Neural cell (in vitro differentiated cells): ENCODE results near the gene TRERF1. TPM values are rescaled to one million over a fixed set of nuclear protein-coding genes. Genes with fewer than 3 reads are reported as not detected.

Experiments
- H2AFZ ChIP-seq: fragments of 200-600, 300-800 bp; sonication (generic), shearing (Covaris generic); 2 replicates; pipeline ENCODE4 v1.6.0; 2014; ENCODE audit warnings: low read depth, mild to moderate bottlenecking, antibody characterized with exemption, low read length, moderate library complexity
- H3F3A ChIP-seq: fragments of 200-600 bp; shearing (Covaris generic); 2 replicates; pipeline ENCODE4 v1.6.1; 2016; ENCODE audit warnings: mild to moderate bottlenecking, moderate library complexity, mixed read lengths, antibody characterized with exemption, low read length; ENCODE audit not compliant: insufficient read depth, poor library complexity, severe bottlenecking
- H3K27ac ChIP-seq: fragments of 200-600, 300-800 bp; sonication (generic), shearing (Covaris generic); 2 replicates; pipeline ENCODE4 v1.5.1; 2014; ENCODE audit warnings: mild to moderate bottlenecking, low read length, moderate library complexity
- H3K27me3 ChIP-seq: fragments of 300-800, 200-600 bp; sonication (generic), shearing (Covaris generic); 2 replicates; pipeline ENCODE4 v1.6.0; 2014; ENCODE audit warnings: mild to moderate bottlenecking, low read depth, low read length, moderate library complexity; ENCODE audit not compliant: insufficient read depth
- H3K36me3 ChIP-seq: fragments of 300-800, 200-600 bp; sonication (generic), shearing (Covaris generic); 2 replicates; pipeline ENCODE4 v1.5.1; 2014; ENCODE audit warnings: mild to moderate bottlenecking, antibody characterized with exemption, low read length, moderate library complexity; ENCODE audit not compliant: insufficient read depth
- H3K4me2 ChIP-seq: fragments of 300-800, 200-600 bp; sonication (generic), shearing (Covaris generic); 2 replicates; pipeline ENCODE4 v1.6.0; 2014; ENCODE audit warnings: mild to moderate bottlenecking, low read length
- H3K4me3 ChIP-seq: fragments of 300-800, 200-600 bp; sonication (generic), shearing (Covaris generic); 2 replicates; pipeline ENCODE4 v1.5.1; 2014; ENCODE audit warnings: mild to moderate bottlenecking, low read length, moderate library complexity
- H3K79me2 ChIP-seq: fragments of 200-600 bp; shearing (Covaris generic); replicated peaks from 2 replicates; pipeline ENCODE4 v1.6.0; 2014; ENCODE audit warnings: mild to moderate bottlenecking, low read length, moderate library complexity; ENCODE audit not compliant: insufficient read depth
- H3K9ac ChIP-seq: fragments of 300-800, 200-600 bp; sonication (generic), shearing (Covaris generic); 2 replicates; pipeline ENCODE4 v1.6.1; 2016; ENCODE audit warnings: mild to moderate bottlenecking, low read length, mixed read lengths
- H3K9me2 ChIP-seq: fragments of 200-600 bp; shearing (Covaris generic); 2 replicates; pipeline ENCODE4 v1.6.1; 2016; ENCODE audit warnings: mild to moderate bottlenecking, low read length, mixed read lengths; ENCODE audit not compliant: insufficient read depth
- H3K9me3 ChIP-seq: fragments of 200-600, 300-800 bp; sonication (generic), shearing (Covaris generic); 2 replicates; pipeline ENCODE4 v1.6.1; 2016; ENCODE audit warnings: mild to moderate bottlenecking, mixed run types, low read length, moderate library complexity, mixed read lengths
- H4K20me1 ChIP-seq: fragments of 200-600 bp; shearing (Covaris generic); 2 replicates; pipeline ENCODE4 v1.6.1; 2016; ENCODE audit warnings: mild to moderate bottlenecking, mixed run types; ENCODE audit not compliant: insufficient read depth
- CTCF ChIP-seq: fragments of 450-650 bp; IDR thresholded peaks from 2 replicates; pipeline ENCODE4 v1.5.1; 2014; ENCODE audit warnings: antibody characterized with exemption, mild to moderate bottlenecking, moderate library complexity; ENCODE audit not compliant: poor library complexity, severe bottlenecking
- EP300 ChIP-seq: fragments of 450-650 bp; conservative IDR thresholded peaks from 2 replicates; pipeline ENCODE4 v1.6.1; 2014; ENCODE audit warnings: antibody characterized with exemption, mild to moderate bottlenecking, moderate library complexity; ENCODE audit not compliant: poor library complexity, severe bottlenecking
- EZH2 ChIP-seq: fragments of 200-600, 300-800 bp; shearing (Covaris generic), sonication (generic); IDR thresholded peaks from 2 replicates; pipeline ENCODE4 v1.6.1; 2014; ENCODE audit warnings: antibody characterized with exemption, low read length, borderline replicate concordance, mild to moderate bottlenecking; ENCODE audit not compliant: insufficient read depth, poor library complexity, severe bottlenecking
- MXI1 ChIP-seq: fragments of 450-650 bp; conservative IDR thresholded peaks from 2 replicates; pipeline ENCODE4 v1.6.1; 2014; ENCODE audit warnings: antibody characterized with exemption, mild to moderate bottlenecking; ENCODE audit not compliant: poor library complexity, severe bottlenecking
- POLR2AphosphoS5 ChIP-seq: IDR thresholded peaks from 2 replicates; pipeline ENCODE4 v1.6.1; 2012
- RAD21 ChIP-seq: fragments of 450-650 bp; conservative IDR thresholded peaks from 2 replicates; pipeline ENCODE4 v1.6.1; 2014; ENCODE audit warnings: antibody characterized with exemption, mild to moderate bottlenecking, moderate library complexity
- REST ChIP-seq: IDR thresholded peaks from 2 replicates; pipeline ENCODE4 v1.6.1; 2012; ENCODE audit warnings: borderline replicate concordance
- SMC3 ChIP-seq: fragments of 450-650 bp; conservative IDR thresholded peaks from 2 replicates; pipeline ENCODE4 v1.6.1; 2014; ENCODE audit warnings: antibody characterized with exemption, mild to moderate bottlenecking, moderate library complexity; ENCODE audit not compliant: poor library complexity
- TAF1 ChIP-seq: IDR thresholded peaks from 2 replicates; pipeline ENCODE4 v1.6.1; 2012; ENCODE audit warnings: low read depth
- polyA plus RNA-seq: library from polyadenylated mRNA; depleted of rRNA; stranded (reverse); fragments of >200 nt; gene quantifications from 2 replicates; pipeline ENCODE4 v1.2.3, GENCODE V29; 2014

TRERF1 gene
- polyA plus RNA-seq, 1 donor from 2014 or later, result 4.5 TPM

DNA sequence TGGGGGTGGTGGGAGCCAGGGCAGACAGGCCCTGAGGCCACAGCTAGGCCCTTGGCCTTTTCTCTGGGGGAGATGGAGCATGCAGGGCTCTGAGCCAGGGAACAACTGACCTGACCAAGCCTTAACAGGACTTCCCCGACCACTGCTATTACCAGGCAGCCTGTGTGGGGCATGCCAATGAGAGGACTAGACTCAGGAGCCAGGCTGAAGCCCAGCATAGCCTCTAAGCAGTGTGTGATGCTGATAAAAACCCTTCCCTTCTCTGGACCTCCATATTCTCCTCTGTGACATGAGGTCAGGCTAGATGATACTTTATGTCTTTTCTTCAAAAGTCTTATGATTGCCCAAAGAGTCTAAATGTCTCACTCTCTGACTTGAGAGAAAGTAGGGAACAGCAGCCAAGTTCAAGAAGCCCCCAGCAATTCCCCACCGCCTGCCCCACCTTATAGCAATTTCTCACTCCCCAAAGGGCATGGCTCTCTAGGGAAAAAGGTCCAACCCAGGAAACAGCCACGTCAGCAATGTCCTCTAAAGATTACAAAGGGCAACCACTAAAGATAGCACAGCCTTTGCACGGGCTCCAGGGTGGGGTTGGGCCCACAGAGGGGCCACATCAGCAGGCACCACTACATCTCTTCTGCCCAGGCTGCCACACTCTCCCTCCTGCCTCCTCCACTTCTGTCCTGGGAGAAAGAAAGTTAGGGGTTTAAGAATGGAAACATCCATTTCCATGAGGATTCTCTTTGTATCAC lies 71.3 kb downstream of the TRERF1 start:
- no peak overlapping the region for H3K9ac ChIP-seq
- H3K9me2 ChIP-seq, result no peaks in the 10 kb centered on the region
- no peak overlapping the region for H3K4me3 ChIP-seq
- peaks cover 4% of the 10 kb centered on the region for H3K79me2 ChIP-seq
- no peaks in the 10 kb centered on the region for H3K36me3 ChIP-seq
- TF ChIP-seq TAF1, result no peak
- no peak for TF ChIP-seq REST
- TF ChIP-seq CTCF, result no peak
- TF ChIP-seq POLR2AphosphoS5, result no peak
- no peak for TF ChIP-seq RAD21
- no peak for TF ChIP-seq EP300
- TF ChIP-seq SMC3, result no peak
- no peak for TF ChIP-seq MXI1
- TF ChIP-seq EZH2, result no peak
- no peaks in the 10 kb centered on the region for H4K20me1 ChIP-seq
- no peak overlapping the region for H3K4me2 ChIP-seq
- no peak overlapping the region for H2AFZ ChIP-seq
- no peaks in the 10 kb centered on the region for H3F3A ChIP-seq
- no peaks in the 10 kb centered on the region for H3K27me3 ChIP-seq
- no peaks in the 10 kb centered on the region for H3K9me3 ChIP-seq
- H3K27ac ChIP-seq, result no peak overlapping the region

GRCh38 chr6:42378536-42378935 lies 73.2 kb downstream of the TRERF1 start:
- H4K20me1 ChIP-seq, result no peaks in the 10 kb centered on the region
- H3K4me2 ChIP-seq, result no peak overlapping the region
- H2AFZ ChIP-seq, result no peak overlapping the region
- no peaks in the 10 kb centered on the region for H3K27me3 ChIP-seq
- no peaks in the 10 kb centered on the region for H3K9me2 ChIP-seq
- H3K36me3 ChIP-seq, result no peaks in the 10 kb centered on the region
- TF ChIP-seq SMC3, result no peak
- no peak for TF ChIP-seq POLR2AphosphoS5
- no peak for TF ChIP-seq MXI1
- no peak for TF ChIP-seq RAD21
- no peak for TF ChIP-seq CTCF
- no peak for TF ChIP-seq EP300
- no peak for TF ChIP-seq EZH2
- no peak for TF ChIP-seq REST
- TF ChIP-seq TAF1, result no peak
- H3K27ac ChIP-seq, result no peak overlapping the region
- no peaks in the 10 kb centered on the region for H3K9me3 ChIP-seq
- no peaks in the 10 kb centered on the region for H3F3A ChIP-seq
- peaks cover 4% of the 10 kb centered on the region for H3K79me2 ChIP-seq
- H3K9ac ChIP-seq, result no peak overlapping the region
- no peak overlapping the region for H3K4me3 ChIP-seq
